Activated CD4-positive, alpha-beta T cell treated with anti-CD3 and anti-CD28 coated beads, Interleukin-2, amount 50 U/mL, for 4 hours (primary cell): ENCODE data around the gene ZNF311.
"Not testable (repeated sequence)": the region's sequence is repeated elsewhere in the genome, so short reads cannot be mapped to it uniquely, and the experiment has no call there.

Experiments used
- DNase-seq, 2 experiments: peaks; one replicate each; pipeline ENCODE4 v3.0.0-alpha.2; 2020

ZNF311 gene

GRCh38 chr6:28982476-28983266 lies 22.4 kb downstream of the ZNF311 start:
- no peak for DNase-seq

GRCh38 chr6:28981833-28982475 lies 23.2 kb downstream of the ZNF311 start:
- peak; percentile 69 to 73 for DNase-seq

- DNase-seq: peak; percentile 73 to 79
These were observed 23.7 kb downstream of the ZNF311 start for GRCh38 chr6:28981431-28981832.

GRCh38 chr6:28980852-28981430 lies 24.2 kb downstream of the ZNF311 start:
- DNase-seq: peak; percentile 22 to 23

GRCh38 chr6:28980137-28980851 lies 24.8 kb downstream of the ZNF311 start:
- no peak for DNase-seq

- no peak for DNase-seq
These were observed 25.4 kb downstream of the ZNF311 start for GRCh38 chr6:28979679-28980078.

- DNase-seq: no peak
These were observed 26.1 kb downstream of the ZNF311 start for GRCh38 chr6:28978959-28979561.

GRCh38 chr6:28978133-28978491 lies 27.0 kb downstream of the ZNF311 start:
- no peak for DNase-seq

GRCh38 chr6:28977341-28978132 lies 27.6 kb downstream of the ZNF311 start:
- no peak for DNase-seq

- DNase-seq: no peak
These were observed 28.4 kb downstream of the ZNF311 start for GRCh38 chr6:28976677-28977076.

- DNase-seq: no peak
These were observed 30.6 kb downstream of the ZNF311 start for GRCh38 chr6:28974505-28974904.

GRCh38 chr6:28970056-28970455 lies 35.1 kb downstream of the ZNF311 start:
- not testable (repeated sequence) for DNase-seq

- DNase-seq: no peak
These were observed 36.0 kb downstream of the ZNF311 start for GRCh38 chr6:28969129-28969528.

GRCh38 chr6:28968476-28968875 lies 36.6 kb downstream of the ZNF311 start:
- no peak for DNase-seq

GRCh38 chr6:28965706-28966105 lies 39.4 kb downstream of the ZNF311 start:
- no peak for DNase-seq

- no peak for DNase-seq
These were observed 44.1 kb downstream of the ZNF311 start for GRCh38 chr6:28960846-28961500.

GRCh38 chr6:28958561-28959243 lies 46.4 kb downstream of the ZNF311 start:
- DNase-seq: not testable (repeated sequence)

GRCh38 chr6:28957795-28958314 lies 47.3 kb downstream of the ZNF311 start:
- DNase-seq: not testable (repeated sequence)

- DNase-seq: no peak
These were observed 48.8 kb downstream of the ZNF311 start for GRCh38 chr6:28956331-28956730.

GRCh38 chr6:28953585-28954258 lies 51.4 kb downstream of the ZNF311 start:
- DNase-seq: no peak
